ENCODE results near the gene TSPAN15. TPM values are rescaled to one million over a fixed set of nuclear protein-coding genes. Genes with fewer than 3 reads are reported as not detected.
A peak's percentile ranks its signal among the peaks of the same experiment; 100 is the strongest.

The TSPAN15 gene
- total RNA-seq, 1 experiment from 2014 or later: 8.3 TPM

- Mint-ChIP-seq H3K9me3 (no peaks in the 10 kb centered on the region), H3K4me1 (peaks cover 12% of the 10 kb centered on the region), H3K36me3 (no peaks in the 10 kb centered on the region), H3K27ac (no peak overlapping the region), H3K4me3 (no peak overlapping the region), H3K27me3 (ENCODE audit: low read depth) (no peaks in the 10 kb centered on the region)
- TF ChIP-seq MXD4 (CRISPR knock-in tag; IDR thresholded peaks at IDR 0.05; ENCODE audit: borderline replicate concordance): no peak
- no peak for TF ChIP-seq SMAD3 (CRISPR knock-in tag; IDR thresholded peaks at IDR 0.05; ENCODE audit: borderline replicate concordance)
- TF ChIP-seq NR2C2 (CRISPR knock-in tag; IDR thresholded peaks at IDR 0.05): no peak
- TF ChIP-seq ZNF121 (CRISPR knock-in tag; IDR thresholded peaks at IDR 0.05): no peak
- no peak for TF ChIP-seq ZMAT4 (CRISPR knock-in tag; IDR thresholded peaks at IDR 0.05)
- TF ChIP-seq ZNF396 (CRISPR knock-in tag; IDR thresholded peaks at IDR 0.05; ENCODE audit: borderline replicate concordance): no peak
- no peak for TF ChIP-seq E2F4 (CRISPR knock-in tag; IDR thresholded peaks at IDR 0.05; ENCODE audit: borderline replicate concordance, low read depth)
- TF ChIP-seq EMX1 (CRISPR knock-in tag; IDR thresholded peaks at IDR 0.05): no peak
- no peak for TF ChIP-seq ZNF317 (CRISPR knock-in tag; IDR thresholded peaks at IDR 0.05; ENCODE audit: borderline replicate concordance, low read depth)
- no peak for TF ChIP-seq FOXP4 (CRISPR knock-in tag; IDR thresholded peaks at IDR 0.05)
- no peak for TF ChIP-seq ZBTB43 (CRISPR knock-in tag; IDR thresholded peaks at IDR 0.05)
- TF ChIP-seq JUN (CRISPR knock-in tag; IDR thresholded peaks at IDR 0.05): no peak
- TF ChIP-seq GTF2I (CRISPR knock-in tag; conservative IDR thresholded peaks at IDR 0.05): no peak
- TF ChIP-seq ZNF512 (CRISPR knock-in tag; IDR thresholded peaks at IDR 0.05; ENCODE audit: borderline replicate concordance): no peak
- ChIA-PET CTCF (interaction anchor here (1.0 kb wide), 1 partner anchor 24 kb away, joined by 4 read pairs; no protein-coding TSS in a partner anchor), POLR2A (no interaction called here)
- DNase-seq (ENCODE audit: low spot score) (no peak), ATAC-seq (peak; percentile 33; the same call in 1 of the 2 replicates)
These were observed 22.2 kb downstream of the TSPAN15 start for GRCh38 chr10:69473304-69473990.

GRCh38 chr10:69474742-69475432 is 23.6 kb downstream of the TSPAN15 start:
- ChIA-PET CTCF (interaction anchor here (0.7 kb wide), 1 partner anchor 25 kb away, joined by 3 read pairs; no protein-coding TSS in a partner anchor), POLR2A (no interaction called here)
- Mint-ChIP-seq H3K4me1 (peaks cover 14% of the 10 kb centered on the region), H3K27ac (no peak overlapping the region), H3K36me3 (no peaks in the 10 kb centered on the region), H3K4me3 (no peak overlapping the region), H3K9me3 (no peaks in the 10 kb centered on the region), H3K27me3 (ENCODE audit: low read depth) (no peaks in the 10 kb centered on the region)
- ATAC-seq: no peak
- no peak for DNase-seq (ENCODE audit: low spot score)
- TF ChIP-seq ESRRA (CRISPR knock-in tag; IDR thresholded peaks at IDR 0.05; ENCODE audit: borderline replicate concordance) (no peak), NR2C2 (CRISPR knock-in tag; IDR thresholded peaks at IDR 0.05) (no peak), NR1H2 (CRISPR knock-in tag; IDR thresholded peaks at IDR 0.05) (no peak), KAT7 (CRISPR knock-in tag; IDR thresholded peaks at IDR 0.05; ENCODE audit: borderline replicate concordance) (no peak), CTCF (IDR thresholded peaks at IDR 0.05) (no peak), ZMAT4 (CRISPR knock-in tag; IDR thresholded peaks at IDR 0.05) (no peak), ETV6 (CRISPR knock-in tag; IDR thresholded peaks at IDR 0.05) (no peak), ZNF396 (CRISPR knock-in tag; IDR thresholded peaks at IDR 0.05; ENCODE audit: borderline replicate concordance) (no peak), TEAD4 (CRISPR knock-in tag; IDR thresholded peaks at IDR 0.05) (no peak), NR3C1 (CRISPR knock-in tag; conservative IDR thresholded peaks at IDR 0.05; ENCODE audit: low read depth) (no peak), HMGA2 (CRISPR knock-in tag; IDR thresholded peaks at IDR 0.05) (no peak), IRF1 (CRISPR knock-in tag; IDR thresholded peaks at IDR 0.05) (no peak), NFE2L1 (CRISPR knock-in tag; IDR thresholded peaks at IDR 0.05) (no peak), EMX1 (CRISPR knock-in tag; IDR thresholded peaks at IDR 0.05) (no peak), SOX15 (CRISPR knock-in tag; IDR thresholded peaks at IDR 0.05) (no peak)

Measured in WTC11 (cell line).